Keratinocyte (primary cell): ENCODE data around the gene PCP2. TPM values are rescaled to one million over a fixed set of nuclear protein-coding genes. Genes with fewer than 3 reads are reported as not detected.

Source experiments
- DNase-seq: peaks from one replicate; pipeline ENCODE4 v3.0.0-alpha.2; 2011; ENCODE audit warnings: low read depth, missing footprints, low spot score
- FAIRE-seq: peaks from 2 replicates; lab custom pipeline; 2011; peaks lifted over from hg19 to GRCh38; lab: Jason Lieb, UNC
- H2AFZ ChIP-seq: 2 replicates; pipeline ENCODE4 v1.6.0; 2012; ENCODE audit warnings: low read length, control low read depth, inconsistent platforms; ENCODE audit not compliant: control insufficient read depth
- H3K27ac ChIP-seq: 2 replicates; pipeline ENCODE4 v1.5.1; 2011; ENCODE audit warnings: low read length; ENCODE audit not compliant: control insufficient read depth, insufficient read depth
- H3K27me3 ChIP-seq: 3 replicates; pipeline ENCODE4 v1.6.0; 2011; ENCODE audit warnings: low read length; ENCODE audit not compliant: control insufficient read depth, insufficient read depth; ENCODE audit errors: extremely low read depth
- H3K36me3 ChIP-seq, 2 experiments: 2 replicates in 1 of 2; 3 replicates in 1 of 2; pipeline ENCODE4 v1.5.1; 2011; ENCODE audit warnings: low read length in 2 of 2, mild to moderate bottlenecking in 1 of 2; ENCODE audit not compliant: control insufficient read depth in 2 of 2, insufficient read depth in 2 of 2; ENCODE audit errors: extremely low read depth in 1 of 2
- H3K4me1 ChIP-seq: 3 replicates; pipeline ENCODE4 v1.5.1; 2011; ENCODE audit warnings: low read length; ENCODE audit not compliant: control insufficient read depth, insufficient read depth; ENCODE audit errors: extremely low read depth
- H3K4me2 ChIP-seq: 3 replicates; pipeline ENCODE4 v1.6.0; 2011; ENCODE audit warnings: low read depth, low read length; ENCODE audit not compliant: control insufficient read depth, insufficient read depth; ENCODE audit errors: extremely low read depth
- H3K4me3 ChIP-seq, 3 experiments: fragments of 200-600 bp in 1 of 3; sonication (generic) in 1 of 3; 2 replicates in 2 of 3; 3 replicates in 1 of 3; pipeline ENCODE4 v1.5.1; 2011 to 2016; ENCODE audit warnings: low read length in 3 of 3, mild to moderate bottlenecking in 3 of 3, control low read depth in 2 of 3, inconsistent platforms in 1 of 3, low read depth in 1 of 3, mixed read lengths in 1 of 3, mixed run types in 1 of 3, moderate library complexity in 1 of 3; ENCODE audit not compliant: control insufficient read depth in 2 of 3, insufficient read depth in 2 of 3; ENCODE audit errors: extremely low read depth in 1 of 3
- H3K79me2 ChIP-seq: 2 replicates; pipeline ENCODE4 v1.6.0; 2012; ENCODE audit warnings: low read length; ENCODE audit not compliant: control insufficient read depth, insufficient read depth
- H3K9ac ChIP-seq: 3 replicates; pipeline ENCODE4 v1.6.0; 2011; ENCODE audit warnings: low read length; ENCODE audit not compliant: control insufficient read depth, insufficient read depth; ENCODE audit errors: extremely low read depth
- H3K9me1 ChIP-seq: 3 replicates; pipeline ENCODE4 v1.6.0; 2011; ENCODE audit warnings: low read length; ENCODE audit not compliant: control insufficient read depth, insufficient read depth; ENCODE audit errors: extremely low read depth
- H3K9me3 ChIP-seq: 2 replicates; pipeline ENCODE4 v1.5.1; 2012; ENCODE audit warnings: low read depth, low read length; ENCODE audit not compliant: control insufficient read depth
- H4K20me1 ChIP-seq: 3 replicates; pipeline ENCODE4 v1.6.0; 2011; ENCODE audit warnings: low read length; ENCODE audit not compliant: control insufficient read depth, insufficient read depth; ENCODE audit errors: extremely low read depth
- CTCF ChIP-seq, 3 experiments: IDR thresholded peaks in 1 of 3; conservative IDR thresholded peaks in 1 of 3; optimal IDR thresholded peaks in 1 of 3; 2 replicates in 2 of 3; 3 replicates in 1 of 3; pipeline versions ENCODE3 to v1.5.1; 2011; ENCODE audit warnings: low read length in 3 of 3, mild to moderate bottlenecking in 3 of 3, moderate library complexity in 2 of 3, control low read depth in 1 of 3, inconsistent platforms in 1 of 3; ENCODE audit not compliant: insufficient read depth in 2 of 3; ENCODE audit errors: extremely low read depth in 1 of 3
- EZH2 ChIP-seq: IDR thresholded peaks from one replicate; pipeline ENCODE4 v1.6.1; 2012; ENCODE audit warnings: inconsistent platforms, mild to moderate bottlenecking, low read length, moderate library complexity
- dilution Hi-C: fragments of 300-500 bp; cut with MboI; formaldehyde crosslinking; loops from one replicate; pipeline ENCODE4 v1.7.0; 2020; ENCODE audit warnings: low sequenced_read_pairs; ENCODE audit not compliant: extremely low pct_ligation_motif_present
- polyA plus RNA-seq, 5 experiments: library from polyadenylated mRNA; depleted of rRNA in 3 of 5; stranded (reverse) in 3 of 5; stranded (forward) in 1 of 5; unstranded in 1 of 5; fragments of >200 nt; gene quantifications; 1 replicate in 1 of 5; 2 replicates in 3 of 5; 3 replicates in 1 of 5; pipeline versions ENCODE4 v1.2.1 to v1.2.3, GENCODE V29; 2011 to 2012; ENCODE audit warnings: missing spikeins in 2 of 5, low read depth in 1 of 5, low replicate concordance in 1 of 5

PCP2 gene
- polyA plus RNA-seq, 1 donor (not counting 4 experiments of a cell fraction or from before 2014, with no cell fraction given) = not detected

DNA sequence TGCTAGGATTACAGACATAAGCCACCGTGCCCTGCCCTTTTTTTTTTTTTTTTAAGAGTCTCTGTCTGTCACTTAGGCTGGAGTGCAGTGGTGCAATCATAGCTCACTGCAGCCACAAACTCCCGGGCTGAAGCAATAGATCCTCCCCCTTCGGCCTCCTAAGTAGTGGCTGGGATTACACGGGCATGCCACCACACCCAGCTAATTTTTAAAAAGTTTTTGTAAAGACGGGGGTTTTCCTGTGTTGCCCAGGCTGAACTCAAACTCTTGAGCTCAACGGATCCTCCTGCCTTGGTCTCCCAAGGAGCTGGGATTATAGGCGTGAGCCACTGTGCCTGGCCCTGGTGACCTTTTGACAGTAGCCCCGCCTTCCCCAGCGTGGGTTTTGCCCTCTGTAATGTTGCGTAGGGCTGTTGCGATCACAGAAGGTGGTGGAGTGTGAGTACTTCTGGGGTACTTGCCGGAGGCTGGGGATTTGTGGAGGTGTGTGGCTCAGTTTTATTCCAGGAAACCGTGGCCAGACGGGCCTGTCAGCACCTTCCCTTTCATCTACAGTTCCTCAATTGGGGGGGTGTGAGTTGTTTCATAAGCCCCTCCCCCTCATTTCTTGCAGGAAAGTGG is 23.7 kb upstream of the PCP2 start:
- Histone ChIP-seq H2AFZ (no peak overlapping the region), H3K4me3 (no peak overlapping the region), H3K27me3 (no peaks in the 10 kb centered on the region), H3K36me3 (no peaks in the 10 kb centered on the region), H3K27ac (no peak overlapping the region), H4K20me1 (no peaks in the 10 kb centered on the region), H3K9ac (no peak overlapping the region), H3K9me1 (peaks cover 2% of the 10 kb centered on the region), H3K4me1 (peaks cover 2% of the 10 kb centered on the region), H3K79me2 (no peaks in the 10 kb centered on the region), H3K9me3 (no peaks in the 10 kb centered on the region), H3K4me2 (no peak overlapping the region)
- no peak for FAIRE-seq
- no peak for DNase-seq
- no peak for TF ChIP-seq EZH2
- no peak for TF ChIP-seq CTCF (optimal IDR thresholded peaks at IDR 0.05 in 1 of 3, IDR thresholded peaks at IDR 0.05 in 1 of 3, conservative IDR thresholded peaks at IDR 0.05 in 1 of 3; ENCODE audit: extremely low read depth in 1 of 3, insufficient read depth in 2 of 3, low read length in 3 of 3)
- dilution Hi-C loops = no loop called here

DNA sequence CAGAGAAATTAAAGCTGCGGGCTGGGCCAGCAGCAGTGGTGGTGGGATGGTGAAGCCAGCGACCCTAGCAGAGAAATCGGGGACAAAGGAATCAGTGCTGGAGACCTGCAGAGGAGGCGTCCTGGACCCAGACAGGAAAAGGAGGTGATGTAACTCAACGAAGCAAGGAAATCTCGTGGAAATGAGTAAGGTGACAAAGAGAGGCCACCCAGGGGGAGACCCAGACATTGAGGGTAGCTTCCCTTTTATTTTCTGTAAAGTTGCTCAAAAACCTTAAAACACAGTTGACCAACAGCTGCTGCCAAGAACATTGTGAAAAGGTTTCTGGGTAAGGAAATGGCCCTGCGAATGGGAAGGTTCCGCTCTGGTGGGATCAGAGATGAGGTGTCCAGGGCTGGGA is 22.1 kb upstream of the PCP2 start:
- Histone ChIP-seq H2AFZ (no peak overlapping the region), H3K36me3 (no peaks in the 10 kb centered on the region), H3K9me1 (peaks cover 2% of the 10 kb centered on the region), H3K27me3 (no peaks in the 10 kb centered on the region), H3K9me3 (no peaks in the 10 kb centered on the region), H3K9ac (no peak overlapping the region), H4K20me1 (no peaks in the 10 kb centered on the region), H3K4me2 (no peak overlapping the region), H3K79me2 (no peaks in the 10 kb centered on the region), H3K27ac (no peak overlapping the region), H3K4me3 (no peak overlapping the region), H3K4me1 (peaks cover 4% of the 10 kb centered on the region)
- no peak for TF ChIP-seq CTCF (optimal IDR thresholded peaks at IDR 0.05 in 1 of 3, IDR thresholded peaks at IDR 0.05 in 1 of 3, conservative IDR thresholded peaks at IDR 0.05 in 1 of 3; ENCODE audit: extremely low read depth in 1 of 3, insufficient read depth in 2 of 3, low read length in 3 of 3)
- TF ChIP-seq EZH2 = no peak
- DNase-seq (no peak), FAIRE-seq (no peak)
- dilution Hi-C loops = no loop called here
